Endothelial cell of umbilical vein (primary cell): ENCODE data around the gene TBX4. TPM values are rescaled to one million over a fixed set of nuclear protein-coding genes. Genes with fewer than 3 reads are reported as not detected.
A peak's percentile ranks its signal among the peaks of the same experiment; 100 is the strongest.

Experiments
- BruUV-seq: library from RNA; stranded (reverse); fragments of 400-500 nt; replicated peaks from 2 replicates; lab custom pipeline; 2021; lab: Mats Ljungman, UMichigan
- CTCF ChIA-PET: fragments of 300-600, 350-600 bp; sonication (Branson Sonifier 250); formaldehyde crosslinking; loops from one replicate; lab custom pipeline; 2021; ENCODE audit warnings: antibody characterized with exemption, inconsistent platforms; lab: Charles Lee
- POLR2A ChIA-PET: fragments of 300-600, 350-600 bp; sonication (Branson Sonifier 250); formaldehyde crosslinking; loops from one replicate; lab custom pipeline; 2021; ENCODE audit warnings: antibody characterized with exemption, inconsistent platforms; lab: Charles Lee
- DNase-seq: peaks from one replicate; pipeline ENCODE4 v3.0.0-alpha.2; 2011; ENCODE audit warnings: low read depth, low spot score
- FAIRE-seq: peaks from 2 replicates; lab custom pipeline; 2011; peaks lifted over from hg19 to GRCh38; lab: Jason Lieb, UNC
- H2AFZ ChIP-seq: 2 replicates; pipeline ENCODE4 v1.6.0; 2012; ENCODE audit warnings: low read depth, low read length, control low read depth, inconsistent platforms
- H3K27ac ChIP-seq: 2 replicates; pipeline ENCODE4 v1.5.1; 2011; ENCODE audit warnings: low read depth, mild to moderate bottlenecking, control low read depth, low read length, moderate library complexity; ENCODE audit not compliant: insufficient read depth
- H3K27me3 ChIP-seq, 2 experiments: 2 replicates each; pipeline versions ENCODE4 v1.6.0 to v1.6.1; 2011; ENCODE audit warnings: low read length in 2 of 2, mixed read lengths in 1 of 2; ENCODE audit not compliant: control insufficient read depth in 2 of 2, insufficient read depth in 2 of 2
- H3K36me3 ChIP-seq, 2 experiments: 2 replicates in 1 of 2; 3 replicates in 1 of 2; pipeline ENCODE4 v1.5.1; 2011; ENCODE audit warnings: low read length in 2 of 2, mild to moderate bottlenecking in 1 of 2, moderate library complexity in 1 of 2; ENCODE audit not compliant: control insufficient read depth in 2 of 2, insufficient read depth in 2 of 2; ENCODE audit errors: extremely low read depth in 1 of 2
- H3K4me1 ChIP-seq: 3 replicates; pipeline ENCODE4 v1.5.1; 2011; ENCODE audit warnings: mild to moderate bottlenecking, low read length; ENCODE audit not compliant: control insufficient read depth, insufficient read depth; ENCODE audit errors: extremely low read depth
- H3K4me2 ChIP-seq: 2 replicates; pipeline ENCODE4 v1.6.1; 2011; ENCODE audit warnings: low read length, control low read depth, mixed read lengths; ENCODE audit not compliant: insufficient read depth
- H3K4me3 ChIP-seq, 3 experiments: fragments of 200-600 bp in 1 of 3; sonication (generic), shearing (Covaris generic) in 1 of 3; replicated peaks in 1 of 3; 2 replicates each; pipeline ENCODE4 v1.5.1; 2011 to 2016; ENCODE audit warnings: control low read depth in 3 of 3, low read length in 3 of 3, mild to moderate bottlenecking in 2 of 3, inconsistent platforms in 1 of 3, low read depth in 1 of 3, moderate library complexity in 1 of 3; ENCODE audit not compliant: insufficient read depth in 1 of 3
- H3K79me2 ChIP-seq: 2 replicates; pipeline ENCODE4 v1.6.0; 2012; ENCODE audit warnings: low read length, inconsistent platforms; ENCODE audit not compliant: control insufficient read depth, insufficient read depth
- H3K9ac ChIP-seq: replicated peaks from 2 replicates; pipeline ENCODE3; 2011; ENCODE audit warnings: low read length, control low read depth; ENCODE audit not compliant: insufficient read depth; ENCODE audit errors: extremely low read depth
- H3K9me1 ChIP-seq: replicated peaks from 3 replicates; pipeline ENCODE4 v1.6.0; 2011; ENCODE audit warnings: mild to moderate bottlenecking, low read length; ENCODE audit not compliant: control insufficient read depth, insufficient read depth; ENCODE audit errors: extremely low read depth
- H3K9me3 ChIP-seq: replicated peaks from 2 replicates; pipeline ENCODE4 v1.5.1; 2012; ENCODE audit warnings: low read length, inconsistent platforms; ENCODE audit not compliant: control insufficient read depth, insufficient read depth
- H4K20me1 ChIP-seq: replicated peaks from 2 replicates; pipeline ENCODE3; 2011; ENCODE audit warnings: mild to moderate bottlenecking, low read length; ENCODE audit not compliant: control insufficient read depth, insufficient read depth; ENCODE audit errors: extremely low read depth
- CTCF ChIP-seq, 2 donors: IDR thresholded peaks; 1 replicate in 1 of 2; 2 replicates in 1 of 2; pipeline ENCODE4 v1.5.1; 2011; ENCODE audit warnings: low read length in 2 of 2, mild to moderate bottlenecking in 2 of 2, moderate library complexity in 2 of 2, control low read depth in 1 of 2, inconsistent platforms in 1 of 2, low read depth in 1 of 2; ENCODE audit not compliant: insufficient read depth in 1 of 2; ENCODE audit errors: extremely low read depth in 1 of 2
- EZH2 ChIP-seq: IDR thresholded peaks from 2 replicates; pipeline ENCODE4 v1.6.1; 2012; ENCODE audit warnings: borderline replicate concordance, low read depth, mild to moderate bottlenecking, moderate library complexity, low read length, inconsistent platforms; ENCODE audit not compliant: severe bottlenecking
- GATA2 ChIP-seq: IDR thresholded peaks from 2 replicates; pipeline ENCODE4 v1.7.0; 2011; ENCODE audit warnings: low read depth, mild to moderate bottlenecking, moderate library complexity, mixed read lengths, low read length; ENCODE audit not compliant: insufficient read length, insufficient read depth
- dilution Hi-C: fragments of 300-500 bp; cut with MboI; formaldehyde crosslinking; loops from one replicate; pipeline ENCODE4 v1.15.0; 2019; ENCODE audit warnings: low sequenced_read_pairs; ENCODE audit not compliant: extremely low pct_ligation_motif_present
- intact Hi-C: fragments of 100-400 bp; cut with micrococcal nuclease; formaldehyde crosslinking; loops from one replicate; pipeline ENCODE4 v1.10.0; 2022
- polyA plus RNA-seq, 4 experiments: library from polyadenylated mRNA; depleted of rRNA in 3 of 4; stranded (reverse) in 3 of 4; unstranded in 1 of 4; fragments of >200 nt; gene quantifications; 2 replicates each; pipeline versions ENCODE4 v1.2.1 to v1.2.3, GENCODE V29; 2011 to 2012; ENCODE audit warnings: missing spikeins in 1 of 4
- total RNA-seq: library from RNA; stranded (reverse); gene quantifications from 2 replicates; pipeline ENCODE4 v1.2.3, GENCODE V29; 2021

Gene TBX4
- total and polyA plus RNA-seq, 2 donors (not counting 3 experiments of a cell fraction or from before 2014, with no cell fraction given), result not detected

DNA sequence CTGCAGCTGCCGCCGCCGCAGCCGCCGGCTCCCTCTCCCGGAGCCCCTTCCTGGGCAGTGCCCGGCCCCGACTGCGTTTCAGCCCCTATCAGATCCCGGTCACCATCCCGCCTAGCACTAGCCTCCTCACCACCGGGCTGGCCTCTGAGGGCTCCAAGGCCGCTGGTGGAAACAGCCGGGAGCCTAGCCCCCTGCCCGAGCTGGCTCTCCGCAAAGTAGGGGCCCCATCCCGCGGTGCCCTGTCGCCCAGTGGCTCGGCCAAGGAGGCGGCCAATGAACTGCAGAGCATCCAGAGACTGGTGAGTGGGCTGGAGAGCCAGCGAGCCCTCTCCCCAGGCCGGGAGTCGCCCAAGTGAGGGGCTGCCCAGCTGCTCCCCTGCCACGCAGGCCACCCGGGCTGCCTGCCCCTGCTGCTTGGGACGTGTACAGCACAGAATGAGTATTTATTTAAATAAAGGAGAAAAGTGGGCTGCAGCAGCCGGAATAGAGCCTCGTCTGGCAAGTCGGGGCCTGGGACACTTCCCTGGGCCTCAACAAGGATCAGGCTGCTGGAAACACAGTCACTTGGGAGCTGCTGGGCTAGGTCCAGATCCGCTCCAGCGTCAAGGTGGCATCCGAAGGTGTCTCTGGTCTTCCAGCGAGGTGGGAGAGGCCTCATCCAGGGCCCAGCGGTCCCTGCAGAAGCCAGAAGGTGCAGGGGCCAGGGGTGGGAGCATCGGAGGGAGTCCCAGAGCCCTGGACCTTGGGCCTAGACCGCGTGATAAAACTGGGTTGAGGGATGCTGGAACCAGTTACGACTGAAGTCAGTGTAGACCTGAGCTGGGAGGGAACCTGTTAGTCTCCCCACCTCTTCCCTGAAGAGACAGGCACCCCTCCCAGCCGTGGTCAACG, 43.8 kb upstream of the TBX4 start:
- no peaks in the 10 kb centered on the region for H3K79me2 ChIP-seq
- no peak for DNase-seq
- no peaks in the 10 kb centered on the region for H3K9me3 ChIP-seq
- ChIA-PET POLR2A (no interaction called here), CTCF (interaction anchor here (1.4 to 6.4 kb wide), 4 partner anchors 142 to 688 kb away, joined by 3 to 53 read pairs (median 18); no protein-coding TSS in a partner anchor)
- no peak overlapping the region for H3K27ac ChIP-seq
- H3K9ac ChIP-seq, result no peak overlapping the region
- BruUV-seq, result no TSS peak
- H3K4me1 ChIP-seq, result peaks cover 14% of the 10 kb centered on the region
- intact Hi-C loops, result loop anchor here (1.0 kb wide), 2 partner anchors 406 to 437 kb away; no protein-coding TSS in a partner anchor
- peaks cover 67 to 76% of the 10 kb centered on the region in 2 experiments for H3K27me3 ChIP-seq
- no peak overlapping the region for H3K4me3 ChIP-seq
- no peak for FAIRE-seq
- no peak overlapping the region for H3K4me2 ChIP-seq
- H2AFZ ChIP-seq, result no peak overlapping the region
- no peaks in the 10 kb centered on the region for H3K9me1 ChIP-seq
- H3K36me3 ChIP-seq, result no peaks in the 10 kb centered on the region
- H4K20me1 ChIP-seq, result no peaks in the 10 kb centered on the region
- dilution Hi-C loops, result no loop called here
- TF ChIP-seq GATA2 (no peak), CTCF (IDR thresholded peaks at IDR 0.05; ENCODE audit: extremely low read depth in 1 of 2, insufficient read depth in 1 of 2, low read depth in 1 of 2, low read length in 2 of 2) (no peak), EZH2 (peak; percentile 86)
